Measurements from ENCODE around the gene ZRSR2. TPM values are rescaled to one million over a fixed set of nuclear protein-coding genes. Genes with fewer than 3 reads are reported as not detected.
"Not testable (repeated sequence)": the region's sequence is repeated elsewhere in the genome, so short reads cannot be mapped to it uniquely, and the experiment has no call there.

The ZRSR2 gene
- total and polyA plus RNA-seq, 2 of the 8 experiments (the other 6 are each of a cell fraction or from before 2014, with no cell fraction given): 3.9 to 6.9 TPM

DNA sequence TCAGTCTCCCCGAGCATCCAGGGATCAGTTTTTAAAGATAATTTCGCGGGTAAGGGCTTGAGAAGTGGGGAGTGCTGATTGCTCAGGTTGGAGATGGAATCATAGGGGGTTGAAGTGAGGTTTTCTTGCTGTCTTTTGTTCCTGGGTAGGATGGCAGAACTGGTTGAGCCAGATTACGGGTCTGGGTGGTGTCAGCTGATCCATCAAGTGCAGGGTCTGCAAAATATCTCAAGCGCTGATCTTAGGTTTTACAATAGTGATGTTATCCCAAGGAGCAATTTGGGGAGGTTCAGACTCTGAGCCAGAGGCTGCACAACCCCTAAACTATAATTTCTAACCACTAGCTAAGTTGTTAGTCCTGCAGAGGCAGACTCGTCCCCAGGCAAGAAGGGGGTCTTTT is 43.6 kb upstream of the ZRSR2 start:
- H3K4me2 ChIP-seq (ENCODE audit: insufficient read depth in 1 of 2, low read depth in 2 of 2, low read length in 2 of 2): peak overlapping the region in 1 of 2 experiments; percentile 17; a peak in 1 of 4 replicates
- POLR2A ChIA-PET (ENCODE audit: partially characterized antibody); H3K27me3 ChIP-seq (replicated peaks in 1 of 4; ENCODE audit: control insufficient read depth in 3 of 4, extremely low read depth in 1 of 4, insufficient read depth in 3 of 4, low read length in 3 of 4); H3K14ac ChIP-seq (ENCODE audit: insufficient read length); H2BK120ac ChIP-seq (replicated peaks; ENCODE audit: low read depth, low read length); H2BK20ac ChIP-seq (ENCODE audit: low read length); H3K23me2 ChIP-seq (ENCODE audit: low read depth, low read length); H3K36me3 ChIP-seq (ENCODE audit: control insufficient read depth in 2 of 4, insufficient read depth in 4 of 4, low read length in 3 of 4); H2AK5ac ChIP-seq (ENCODE audit: low read depth, low read length); H2BK15ac ChIP-seq (ENCODE audit: low read length); H3K9me3 ChIP-seq (ENCODE audit: insufficient read depth in 2 of 2, low read depth in 1 of 2, low read length in 1 of 2); H3K27ac ChIP-seq (ENCODE audit: low read depth, low read length); H3K23ac ChIP-seq (ENCODE audit: insufficient read length); H3K56ac ChIP-seq (replicated peaks; ENCODE audit: insufficient read length, low read depth, low read length); H3K4ac ChIP-seq (replicated peaks; ENCODE audit: insufficient read length, low read depth, low read length); H3K79me2 ChIP-seq (ENCODE audit: control insufficient read depth in 1 of 2, insufficient read depth in 2 of 2, low read length in 2 of 2); H3K4me1 ChIP-seq (replicated peaks in 1 of 4; ENCODE audit: control insufficient read depth in 3 of 4, insufficient read depth in 4 of 4, low read length in 3 of 4); DNase-seq (ENCODE audit: low read depth in 1 of 2, low spot score in 2 of 2); H4K8ac ChIP-seq (ENCODE audit: extremely low read depth, insufficient read depth, low read length); H2BK12ac ChIP-seq (ENCODE audit: low read depth, low read length); H4K5ac ChIP-seq (ENCODE audit: insufficient read length, low read depth, low read length); H2AFZ ChIP-seq (ENCODE audit: low read length); H3K4me3 ChIP-seq (ENCODE audit: extremely low read depth in 1 of 4, insufficient read depth in 2 of 4, low read depth in 3 of 4, low read length in 4 of 4); H3K18ac ChIP-seq (ENCODE audit: extremely low read depth, low read length); H4K20me1 ChIP-seq (replicated peaks in 1 of 2; ENCODE audit: control insufficient read depth in 1 of 2, insufficient read depth in 2 of 2, low read length in 2 of 2); H3K79me1 ChIP-seq (ENCODE audit: low read depth, low read length); H4K91ac ChIP-seq (replicated peaks; ENCODE audit: insufficient read length, low read length); CTCF ChIA-PET (ENCODE audit: partially characterized antibody); H3K9ac ChIP-seq (replicated peaks in 1 of 4; ENCODE audit: extremely low read depth in 1 of 4, low read depth in 3 of 4, low read length in 3 of 4); H2BK5ac ChIP-seq (ENCODE audit: low read depth, low read length): not testable (repeated sequence)
- 60% methylated on average over 6 of the region's 6 CpGs; no CpG with 5 or more reads in 1 of the 2 experiments for WGBS, 2 experiments (ENCODE audit: extremely low coverage in 1 of 2, insufficient coverage in 1 of 2, insufficient read length in 1 of 2, insufficient replicate concordance in 2 of 2, low coverage in 1 of 2, low lambda C conversion rate in 2 of 2, missing lambda C conversion rate in 1 of 2)
- peak; percentile 88 for FAIRE-seq

All from H1 (cell line).